NCI-H524 treated with DMSO at 0.1 percent for 48 hours (cell line): ENCODE data around the gene TSPAN2.

Experiments used
- DNase-seq: peaks from one replicate; lab custom pipeline; 2025; lab: John Stamatoyannopoulos, UW

TSPAN2 gene

GRCh38 chr1:115074839-115075534, 14.3 kb downstream of the TSPAN2 start:
- no peak for DNase-seq

- no peak for DNase-seq
Measured at GRCh38 chr1:115073298-115074087, 15.8 kb downstream of the TSPAN2 start.

- DNase-seq = no peak
Measured at GRCh38 chr1:115071012-115071664, 18.2 kb downstream of the TSPAN2 start.

- DNase-seq = no peak
Measured at GRCh38 chr1:115069659-115070308, 19.5 kb downstream of the TSPAN2 start.

GRCh38 chr1:115068826-115069585, 20.3 kb downstream of the TSPAN2 start:
- no peak for DNase-seq

GRCh38 chr1:115067161-115067859, 22.0 kb downstream of the TSPAN2 start:
- DNase-seq = no peak

GRCh38 chr1:115065021-115065420, 24.3 kb downstream of the TSPAN2 start:
- DNase-seq = no peak

GRCh38 chr1:115064461-115064860, 24.8 kb downstream of the TSPAN2 start:
- no peak for DNase-seq

- no peak for DNase-seq
Measured at GRCh38 chr1:115063228-115063901, 25.9 kb downstream of the TSPAN2 start.

GRCh38 chr1:115062542-115063004, 26.7 kb downstream of the TSPAN2 start:
- DNase-seq = no peak

GRCh38 chr1:115060501-115060900, 28.8 kb downstream of the TSPAN2 start:
- no peak for DNase-seq

GRCh38 chr1:115059316-115059715, 30.0 kb downstream of the TSPAN2 start:
- no peak for DNase-seq

GRCh38 chr1:115057661-115058254, 31.5 kb downstream of the TSPAN2 start:
- no peak for DNase-seq

- DNase-seq = no peak
Measured at GRCh38 chr1:115056395-115056798, 32.9 kb downstream of the TSPAN2 start.

- no peak for DNase-seq
Measured at GRCh38 chr1:115052454-115053083, 36.7 kb downstream of the TSPAN2 start.

- no peak for DNase-seq
Measured at GRCh38 chr1:115051850-115052249, 37.5 kb downstream of the TSPAN2 start.

- DNase-seq = no peak
Measured at GRCh38 chr1:115046751-115047150, 42.6 kb downstream of the TSPAN2 start.

- DNase-seq = no peak
Measured at GRCh38 chr1:115041654-115042053, 47.6 kb downstream of the TSPAN2 start.

- no peak for DNase-seq
Measured at GRCh38 chr1:115040501-115040900, 48.8 kb downstream of the TSPAN2 start.
